Astrocyte of the spinal cord (primary cell): ENCODE results near the gene CFAP58.

Experiments
- DNase-seq: peaks from one replicate; pipeline ENCODE4 v3.0.0; 2011; ENCODE audit warnings: low read depth, low spot score
- H3K4me3 ChIP-seq: 2 replicates; pipeline ENCODE4 v1.5.1; 2011; ENCODE audit warnings: low read depth, mild to moderate bottlenecking, low read length, moderate library complexity
- in situ Hi-C: cut with HindIII; loops from 2 replicates; pipeline ENCODE4 v1.10.0; 2017; ENCODE audit warnings: low sequenced_read_pairs
- TF ChIP-seq, protein P1 (sequence below): IDR thresholded peaks from 2 replicates; pipeline ENCODE4 v1.5.1; 2012; ENCODE audit warnings: low read depth, mild to moderate bottlenecking, low read length, inconsistent platforms

CFAP58 gene

DNA sequence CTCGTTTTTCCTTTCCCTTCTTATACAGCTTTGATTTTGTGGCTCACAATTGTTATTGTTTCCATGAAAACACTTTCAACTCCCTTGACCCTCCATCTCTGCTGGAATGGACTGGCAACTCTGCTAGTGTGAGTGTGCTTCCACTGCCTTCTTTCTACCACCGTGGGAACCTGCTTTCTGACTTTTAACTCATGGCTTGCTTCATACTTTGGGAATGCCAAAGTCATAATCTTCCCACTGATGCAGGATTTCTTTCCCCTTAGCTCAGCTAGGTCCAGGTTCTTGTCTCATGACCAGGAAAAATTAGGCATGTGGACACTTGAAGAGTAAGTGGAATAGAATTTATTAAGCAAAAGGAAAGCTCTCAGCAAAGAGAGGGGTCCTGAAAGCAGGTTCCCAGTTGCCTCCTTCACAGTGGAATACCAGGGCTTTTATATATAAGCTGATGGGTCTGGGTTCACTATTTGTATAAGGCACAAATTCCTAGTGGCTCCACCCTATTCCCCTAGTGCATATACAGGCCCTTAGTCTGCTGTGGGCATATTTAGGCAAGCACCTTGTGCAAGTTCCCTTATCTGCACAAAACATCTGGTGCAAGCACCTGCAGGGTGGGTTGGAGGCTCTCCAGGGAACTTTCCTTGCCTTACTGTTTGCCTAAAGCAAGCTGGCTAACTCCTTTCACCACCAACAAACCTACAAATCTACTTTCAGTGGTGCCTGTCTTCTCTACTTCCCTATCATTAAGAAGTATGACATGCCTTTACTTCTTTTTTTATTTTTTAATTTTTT, 119.5 kb downstream of the CFAP58 start:
- in situ Hi-C loops, result no loop called here
- no peak for DNase-seq
- no peak overlapping the region for H3K4me3 ChIP-seq
- TF ChIP-seq, protein P1, sequence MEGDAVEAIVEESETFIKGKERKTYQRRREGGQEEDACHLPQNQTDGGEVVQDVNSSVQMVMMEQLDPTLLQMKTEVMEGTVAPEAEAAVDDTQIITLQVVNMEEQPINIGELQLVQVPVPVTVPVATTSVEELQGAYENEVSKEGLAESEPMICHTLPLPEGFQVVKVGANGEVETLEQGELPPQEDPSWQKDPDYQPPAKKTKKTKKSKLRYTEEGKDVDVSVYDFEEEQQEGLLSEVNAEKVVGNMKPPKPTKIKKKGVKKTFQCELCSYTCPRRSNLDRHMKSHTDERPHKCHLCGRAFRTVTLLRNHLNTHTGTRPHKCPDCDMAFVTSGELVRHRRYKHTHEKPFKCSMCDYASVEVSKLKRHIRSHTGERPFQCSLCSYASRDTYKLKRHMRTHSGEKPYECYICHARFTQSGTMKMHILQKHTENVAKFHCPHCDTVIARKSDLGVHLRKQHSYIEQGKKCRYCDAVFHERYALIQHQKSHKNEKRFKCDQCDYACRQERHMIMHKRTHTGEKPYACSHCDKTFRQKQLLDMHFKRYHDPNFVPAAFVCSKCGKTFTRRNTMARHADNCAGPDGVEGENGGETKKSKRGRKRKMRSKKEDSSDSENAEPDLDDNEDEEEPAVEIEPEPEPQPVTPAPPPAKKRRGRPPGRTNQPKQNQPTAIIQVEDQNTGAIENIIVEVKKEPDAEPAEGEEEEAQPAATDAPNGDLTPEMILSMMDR, result no peak

DNA sequence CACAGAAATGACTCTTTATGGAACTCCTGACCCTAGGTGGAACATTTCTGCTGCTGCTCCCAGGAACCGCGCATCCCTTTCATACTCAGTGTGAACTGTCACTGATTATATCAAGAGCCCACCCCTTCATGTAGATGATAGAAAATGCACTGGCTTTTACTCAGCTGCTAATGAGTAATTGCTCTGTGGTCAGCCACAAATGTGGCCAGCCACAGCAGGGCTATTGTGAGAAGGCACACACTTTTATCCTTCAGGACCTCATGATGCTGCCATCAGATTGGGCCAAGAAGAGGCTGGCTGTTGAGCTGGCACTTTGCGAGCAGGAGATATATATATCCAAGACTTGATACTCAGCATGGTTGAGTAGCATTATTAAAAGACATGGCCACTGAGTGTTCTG, 124.7 kb downstream of the CFAP58 start:
- TF ChIP-seq, protein P1, result no peak
- in situ Hi-C loops, result no loop called here
- DNase-seq, result no peak
- no peak overlapping the region for H3K4me3 ChIP-seq

DNA sequence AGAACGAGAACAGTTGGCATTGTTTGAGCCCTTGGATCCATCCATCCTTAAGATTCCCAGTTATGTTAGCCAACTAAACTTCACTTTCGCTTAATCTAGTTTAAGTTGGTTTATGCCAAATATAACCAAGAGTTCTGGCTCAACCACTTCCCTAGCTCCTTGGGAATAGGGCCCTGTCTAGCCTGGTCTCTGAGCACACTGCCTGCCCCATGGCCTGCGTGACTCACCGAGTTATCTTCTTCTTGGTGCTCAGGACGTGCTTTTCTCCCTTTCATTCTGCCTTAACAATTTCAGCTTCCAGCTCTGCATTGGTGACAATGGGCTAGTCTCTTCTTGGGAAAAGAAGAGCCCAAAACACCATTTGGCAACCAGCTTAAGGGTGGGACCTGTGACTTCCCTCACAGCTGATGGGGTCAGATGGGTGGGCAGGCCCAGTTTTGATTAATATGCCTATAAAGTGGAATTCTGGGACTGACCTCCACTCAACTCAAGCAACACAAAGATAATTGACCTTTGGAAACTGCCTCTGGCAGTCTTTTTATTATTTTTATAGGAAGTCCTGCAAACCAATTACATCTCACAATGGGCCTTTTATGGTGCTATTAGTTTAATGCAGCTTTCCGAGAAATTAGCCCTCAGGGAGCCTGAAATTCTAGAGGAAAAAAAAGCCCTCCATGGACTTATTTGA, 126.4 kb downstream of the CFAP58 start:
- in situ Hi-C loops, result no loop called here
- H3K4me3 ChIP-seq, result no peak overlapping the region
- DNase-seq, result no peak
- TF ChIP-seq, protein P1, result no peak

DNA sequence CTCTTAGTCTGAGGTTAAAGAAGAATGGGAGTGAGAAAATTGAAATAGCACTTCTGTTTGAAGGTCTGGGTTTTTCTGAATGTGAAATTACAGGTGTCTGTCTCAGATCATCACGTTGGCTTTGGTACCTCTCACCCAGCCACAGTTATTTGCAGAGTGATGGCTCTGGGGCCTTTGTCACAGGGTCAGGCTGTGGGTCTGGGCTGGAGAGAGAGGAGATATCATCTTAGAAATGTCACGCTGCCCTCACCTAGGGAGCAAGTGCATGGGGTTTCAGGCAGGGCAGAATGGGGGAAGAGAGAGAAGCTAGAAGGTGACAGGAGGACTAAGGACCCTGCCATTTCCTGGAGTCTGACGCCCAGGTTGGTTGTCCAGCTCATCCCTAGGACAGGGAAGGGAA, 127.2 kb downstream of the CFAP58 start:
- TF ChIP-seq, protein P1, result no peak
- no peak for DNase-seq
- H3K4me3 ChIP-seq, result no peak overlapping the region
- in situ Hi-C loops, result no loop called here

DNA sequence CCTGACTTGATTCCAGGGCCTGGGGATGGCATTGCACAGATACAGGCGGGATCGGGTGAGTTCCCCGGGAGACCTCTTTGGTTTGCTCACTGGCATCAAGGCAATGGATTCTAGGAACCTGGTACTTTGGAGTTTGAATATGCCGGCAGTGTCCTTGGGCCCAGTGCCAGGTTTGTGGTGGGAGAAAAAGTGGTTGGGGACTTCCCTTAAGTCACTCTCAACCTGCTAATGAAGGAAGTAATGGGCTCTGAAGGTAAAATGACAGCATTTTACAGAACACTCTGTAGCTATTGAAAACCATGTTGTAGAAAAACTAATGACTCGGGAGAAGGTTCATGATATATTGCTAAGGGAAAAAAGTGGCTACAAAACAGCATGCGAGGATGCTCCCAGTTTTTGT, 129.9 kb downstream of the CFAP58 start:
- TF ChIP-seq, protein P1, result no peak
- H3K4me3 ChIP-seq, result no peak overlapping the region
- in situ Hi-C loops, result no loop called here
- DNase-seq, result no peak

DNA sequence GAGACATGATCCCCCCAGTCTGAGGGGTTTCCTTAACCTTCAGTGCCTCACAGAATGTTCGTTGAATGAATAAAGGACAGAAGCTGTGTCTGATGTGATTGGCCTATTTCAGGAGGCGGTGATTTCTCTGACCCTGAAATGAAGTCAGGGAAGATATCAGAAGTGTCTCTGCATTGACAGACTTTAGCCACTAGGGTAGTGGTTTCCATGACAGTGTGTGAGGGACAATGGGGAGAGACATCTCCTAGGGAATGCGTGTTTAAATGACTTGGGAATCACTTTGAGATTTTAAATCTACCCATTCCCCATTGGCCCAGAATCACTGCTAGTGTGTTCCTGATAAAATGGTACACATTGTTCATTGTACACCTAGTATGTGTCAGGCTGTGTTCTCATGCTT, 132.0 kb downstream of the CFAP58 start:
- in situ Hi-C loops, result no loop called here
- TF ChIP-seq, protein P1, result no peak
- no peak for DNase-seq
- H3K4me3 ChIP-seq, result no peak overlapping the region
